Endothelial cell of umbilical vein (primary cell): Measurements from ENCODE around the gene TMEM41A. TPM values are rescaled to one million over a fixed set of nuclear protein-coding genes. Genes with fewer than 3 reads are reported as not detected.

Experiments
- BruUV-seq: library from RNA; stranded (reverse); fragments of 400-500 nt; replicated peaks from 2 replicates; lab custom pipeline; 2021; lab: Mats Ljungman, UMichigan
- CTCF ChIA-PET: fragments of 300-600, 350-600 bp; sonication (Branson Sonifier 250); formaldehyde crosslinking; loops from one replicate; lab custom pipeline; 2021; ENCODE audit warnings: antibody characterized with exemption, inconsistent platforms; lab: Charles Lee
- POLR2A ChIA-PET: fragments of 300-600, 350-600 bp; sonication (Branson Sonifier 250); formaldehyde crosslinking; loops from one replicate; lab custom pipeline; 2021; ENCODE audit warnings: antibody characterized with exemption, inconsistent platforms; lab: Charles Lee
- DNase-seq: peaks from one replicate; pipeline ENCODE4 v3.0.0-alpha.2; 2011; ENCODE audit warnings: low read depth, low spot score
- FAIRE-seq: peaks from 2 replicates; lab custom pipeline; 2011; peaks lifted over from hg19 to GRCh38; lab: Jason Lieb, UNC
- H2AFZ ChIP-seq: 2 replicates; pipeline ENCODE4 v1.6.0; 2012; ENCODE audit warnings: low read depth, low read length, control low read depth, inconsistent platforms
- H3K27ac ChIP-seq: 2 replicates; pipeline ENCODE4 v1.5.1; 2011; ENCODE audit warnings: low read depth, mild to moderate bottlenecking, control low read depth, low read length, moderate library complexity; ENCODE audit not compliant: insufficient read depth
- H3K27me3 ChIP-seq, 2 experiments: 2 replicates each; pipeline versions ENCODE4 v1.6.0 to v1.6.1; 2011; ENCODE audit warnings: low read length in 2 of 2, mixed read lengths in 1 of 2; ENCODE audit not compliant: control insufficient read depth in 2 of 2, insufficient read depth in 2 of 2
- H3K36me3 ChIP-seq, 2 experiments: 2 replicates in 1 of 2; 3 replicates in 1 of 2; pipeline ENCODE4 v1.5.1; 2011; ENCODE audit warnings: low read length in 2 of 2, mild to moderate bottlenecking in 1 of 2, moderate library complexity in 1 of 2; ENCODE audit not compliant: control insufficient read depth in 2 of 2, insufficient read depth in 2 of 2; ENCODE audit errors: extremely low read depth in 1 of 2
- H3K4me1 ChIP-seq: 3 replicates; pipeline ENCODE4 v1.5.1; 2011; ENCODE audit warnings: mild to moderate bottlenecking, low read length; ENCODE audit not compliant: control insufficient read depth, insufficient read depth; ENCODE audit errors: extremely low read depth
- H3K4me2 ChIP-seq: 2 replicates; pipeline ENCODE4 v1.6.1; 2011; ENCODE audit warnings: low read length, control low read depth, mixed read lengths; ENCODE audit not compliant: insufficient read depth
- H3K4me3 ChIP-seq, 3 experiments: fragments of 200-600 bp in 1 of 3; sonication (generic), shearing (Covaris generic) in 1 of 3; replicated peaks in 1 of 3; 2 replicates each; pipeline ENCODE4 v1.5.1; 2011 to 2016; ENCODE audit warnings: control low read depth in 3 of 3, low read length in 3 of 3, mild to moderate bottlenecking in 2 of 3, inconsistent platforms in 1 of 3, low read depth in 1 of 3, moderate library complexity in 1 of 3; ENCODE audit not compliant: insufficient read depth in 1 of 3
- H3K79me2 ChIP-seq: 2 replicates; pipeline ENCODE4 v1.6.0; 2012; ENCODE audit warnings: low read length, inconsistent platforms; ENCODE audit not compliant: control insufficient read depth, insufficient read depth
- H3K9ac ChIP-seq: replicated peaks from 2 replicates; pipeline ENCODE3; 2011; ENCODE audit warnings: low read length, control low read depth; ENCODE audit not compliant: insufficient read depth; ENCODE audit errors: extremely low read depth
- H3K9me1 ChIP-seq: replicated peaks from 3 replicates; pipeline ENCODE4 v1.6.0; 2011; ENCODE audit warnings: mild to moderate bottlenecking, low read length; ENCODE audit not compliant: control insufficient read depth, insufficient read depth; ENCODE audit errors: extremely low read depth
- H3K9me3 ChIP-seq: replicated peaks from 2 replicates; pipeline ENCODE4 v1.5.1; 2012; ENCODE audit warnings: low read length, inconsistent platforms; ENCODE audit not compliant: control insufficient read depth, insufficient read depth
- H4K20me1 ChIP-seq: replicated peaks from 2 replicates; pipeline ENCODE3; 2011; ENCODE audit warnings: mild to moderate bottlenecking, low read length; ENCODE audit not compliant: control insufficient read depth, insufficient read depth; ENCODE audit errors: extremely low read depth
- CTCF ChIP-seq, 2 donors: IDR thresholded peaks; 1 replicate in 1 of 2; 2 replicates in 1 of 2; pipeline ENCODE4 v1.5.1; 2011; ENCODE audit warnings: low read length in 2 of 2, mild to moderate bottlenecking in 2 of 2, moderate library complexity in 2 of 2, control low read depth in 1 of 2, inconsistent platforms in 1 of 2, low read depth in 1 of 2; ENCODE audit not compliant: insufficient read depth in 1 of 2; ENCODE audit errors: extremely low read depth in 1 of 2
- EZH2 ChIP-seq: IDR thresholded peaks from 2 replicates; pipeline ENCODE4 v1.6.1; 2012; ENCODE audit warnings: borderline replicate concordance, low read depth, mild to moderate bottlenecking, moderate library complexity, low read length, inconsistent platforms; ENCODE audit not compliant: severe bottlenecking
- FOS ChIP-seq: IDR thresholded peaks from 2 replicates; pipeline ENCODE4 v1.6.1; 2011; ENCODE audit warnings: mild to moderate bottlenecking, low read length, moderate library complexity, borderline replicate concordance; ENCODE audit not compliant: insufficient read depth
- GATA2 ChIP-seq: IDR thresholded peaks from 2 replicates; pipeline ENCODE4 v1.7.0; 2011; ENCODE audit warnings: low read depth, mild to moderate bottlenecking, moderate library complexity, mixed read lengths, low read length; ENCODE audit not compliant: insufficient read length, insufficient read depth
- JUN ChIP-seq: IDR thresholded peaks from 2 replicates; pipeline ENCODE4 v1.6.1; 2011; ENCODE audit warnings: borderline replicate concordance, low read depth; ENCODE audit not compliant: insufficient read length, insufficient read depth
- MAX ChIP-seq: IDR thresholded peaks from 2 replicates; pipeline ENCODE4 v1.6.1; 2011; ENCODE audit not compliant: insufficient read depth, insufficient read length
- MYC ChIP-seq: IDR thresholded peaks from one replicate; pipeline ENCODE4 v1.6.1; 2011; ENCODE audit warnings: mild to moderate bottlenecking, low read depth, low read length
- POLR2AphosphoS5 ChIP-seq: IDR thresholded peaks from 2 replicates; pipeline ENCODE4 v1.6.1; 2012; ENCODE audit warnings: low read depth, mild to moderate bottlenecking, control low read depth, low read length, moderate library complexity; ENCODE audit not compliant: insufficient read depth
- dilution Hi-C: fragments of 300-500 bp; cut with MboI; formaldehyde crosslinking; loops from one replicate; pipeline ENCODE4 v1.15.0; 2019; ENCODE audit warnings: low sequenced_read_pairs; ENCODE audit not compliant: extremely low pct_ligation_motif_present
- intact Hi-C: fragments of 100-400 bp; cut with micrococcal nuclease; formaldehyde crosslinking; loops from one replicate; pipeline ENCODE4 v1.10.0; 2022
- polyA plus RNA-seq, 4 experiments: library from polyadenylated mRNA; depleted of rRNA in 3 of 4; stranded (reverse) in 3 of 4; unstranded in 1 of 4; fragments of >200 nt; gene quantifications; 2 replicates each; pipeline versions ENCODE4 v1.2.1 to v1.2.3, GENCODE V29; 2011 to 2012; ENCODE audit warnings: missing spikeins in 1 of 4
- total RNA-seq: library from RNA; stranded (reverse); gene quantifications from 2 replicates; pipeline ENCODE4 v1.2.3, GENCODE V29; 2021

Gene TMEM41A
- total and polyA plus RNA-seq, 2 donors (not counting 3 experiments of a cell fraction or from before 2014, with no cell fraction given) = 15.9 to 16.0 TPM

- H3K79me2 ChIP-seq = no peaks in the 10 kb centered on the region
- H3K27me3 ChIP-seq = peaks cover 4 to 8% of the 10 kb centered on the region in 2 experiments
- DNase-seq = no peak
- intact Hi-C loops = no loop called here
- no peaks in the 10 kb centered on the region for H3K9me3 ChIP-seq
- dilution Hi-C loops = no loop called here
- H3K27ac ChIP-seq = no peak overlapping the region
- no peak overlapping the region for H3K4me3 ChIP-seq
- no peak for TF ChIP-seq FOS
- no peak for TF ChIP-seq POLR2AphosphoS5
- no peak for TF ChIP-seq MYC
- TF ChIP-seq CTCF (IDR thresholded peaks at IDR 0.05; ENCODE audit: extremely low read depth in 1 of 2, insufficient read depth in 1 of 2, low read depth in 1 of 2, low read length in 2 of 2) = no peak
- no peak for TF ChIP-seq JUN
- no peak for TF ChIP-seq EZH2
- no peak for TF ChIP-seq GATA2
- TF ChIP-seq MAX = no peak
- no peaks in the 10 kb centered on the region for H4K20me1 ChIP-seq
- CTCF ChIA-PET = interaction anchor here (1.4 kb wide), 1 partner anchor 56 kb away, joined by 5 read pairs; no protein-coding TSS in a partner anchor
- no peaks in the 10 kb centered on the region for H3K9me1 ChIP-seq
- no peak for FAIRE-seq
- POLR2A ChIA-PET = no interaction called here
- H3K9ac ChIP-seq = no peak overlapping the region
- H2AFZ ChIP-seq = no peak overlapping the region
- no peaks in the 10 kb centered on the region for H3K4me1 ChIP-seq
- H3K36me3 ChIP-seq = no peaks in the 10 kb centered on the region
- H3K4me2 ChIP-seq = no peak overlapping the region
- no TSS peak for BruUV-seq
These were observed 4.2 kb upstream of the TMEM41A start for GRCh38 chr3:185502987-185503386.
